NT2/D1 (cell line): Measurements from ENCODE around the gene CDH13.

ENCODE experiments used
- SUZ12 ChIP-seq: IDR thresholded peaks from 2 replicates; pipeline ENCODE4 v1.6.1; 2011; ENCODE audit not compliant: insufficient read length, insufficient read depth; ENCODE audit errors: extremely low read depth
- YY1 ChIP-seq: IDR thresholded peaks from 2 replicates; pipeline ENCODE4 v1.6.1; 2011; ENCODE audit not compliant: insufficient read length, insufficient read depth
- ZNF274 ChIP-seq: IDR thresholded peaks from 2 replicates; pipeline ENCODE4 v1.6.1; 2011; ENCODE audit warnings: mild to moderate bottlenecking, low read depth, low read length

DNA sequence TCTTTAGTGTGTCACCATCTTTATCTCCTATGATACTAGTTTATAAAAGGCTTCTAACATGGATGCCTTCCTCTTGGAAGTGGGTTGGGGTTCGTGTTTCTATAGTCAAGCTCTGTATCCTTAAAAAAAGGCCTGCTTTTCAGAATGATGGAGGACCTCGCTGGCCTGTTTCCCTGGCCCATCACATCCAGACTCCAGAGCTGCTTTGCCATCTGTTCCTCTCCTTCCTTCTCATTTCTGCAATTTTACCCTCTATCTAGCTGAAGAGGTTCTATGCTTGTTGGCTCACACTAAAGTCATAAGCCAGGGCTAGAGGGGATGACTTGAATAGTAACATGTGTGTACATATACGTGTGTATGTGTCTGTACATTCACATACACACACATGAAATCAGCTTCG, 730.2 kb downstream of the CDH13 start:
- TF ChIP-seq YY1: no peak
- no peak for TF ChIP-seq ZNF274
- no peak for TF ChIP-seq SUZ12
